ENCODE measurements around the gene GPRIN3.
A peak's percentile ranks its signal among the peaks of the same experiment; 100 is the strongest.

Gene GPRIN3

DNA sequence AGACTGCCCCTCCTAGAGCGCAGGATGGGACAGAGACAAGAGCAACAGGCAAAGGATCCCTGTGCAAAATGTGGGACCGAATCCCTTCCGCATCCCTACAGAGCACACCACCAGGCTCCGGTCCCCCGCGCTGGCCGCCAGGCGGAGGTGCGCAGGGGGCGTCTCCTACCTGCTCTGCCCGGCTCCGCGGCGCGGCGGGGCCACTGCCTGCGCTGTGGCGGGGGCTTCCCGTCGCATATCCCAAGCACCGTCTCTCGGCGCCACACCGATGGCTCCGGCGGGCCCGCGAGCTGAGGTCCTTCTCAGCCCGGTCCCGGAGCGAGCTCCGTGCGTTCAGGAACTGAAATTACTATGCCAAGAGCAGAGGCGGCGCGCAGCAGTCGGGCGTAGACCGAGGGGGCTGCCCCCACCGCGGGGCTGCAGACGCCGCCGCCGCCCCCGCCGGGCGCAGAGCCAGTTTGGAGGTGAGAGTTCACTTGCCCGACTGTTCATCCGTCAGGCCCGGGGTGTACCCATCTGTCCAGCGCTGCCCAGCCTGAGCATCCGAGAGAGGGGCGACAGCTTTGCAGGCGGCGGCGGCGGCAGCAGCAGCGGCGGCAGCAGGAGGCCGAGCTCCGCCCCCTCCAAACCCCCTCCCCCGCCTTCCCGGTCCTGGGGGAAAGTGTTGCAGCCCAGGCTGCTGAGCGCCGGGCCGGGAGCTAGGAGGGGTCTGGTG lies at the start of gene GPRIN3:
Gene GPRIN3, minus strand, starts transcription at position 355 of the 715 bp plus-strand sequence. CDS start 57,690 bp downstream, outside the sequence.
- peak; percentile 69 for DNase-seq (ENCODE audit: low spot score)
- Mint-ChIP-seq H3K4me3 (peak within 1 kb of the TSS; percentile 96), H3K36me3 (ENCODE audit: low read depth) (peaks cover 34% of the 10 kb centered on the region), H3K4me1 (ENCODE audit: low read depth) (peaks cover 54% of the 10 kb centered on the region), H3K9me3 (no peaks in the 10 kb centered on the region), H3K27me3 (ENCODE audit: low read depth) (no peaks in the 10 kb centered on the region), H3K27ac (peak within 1 kb of the TSS; percentile 94)

DNA sequence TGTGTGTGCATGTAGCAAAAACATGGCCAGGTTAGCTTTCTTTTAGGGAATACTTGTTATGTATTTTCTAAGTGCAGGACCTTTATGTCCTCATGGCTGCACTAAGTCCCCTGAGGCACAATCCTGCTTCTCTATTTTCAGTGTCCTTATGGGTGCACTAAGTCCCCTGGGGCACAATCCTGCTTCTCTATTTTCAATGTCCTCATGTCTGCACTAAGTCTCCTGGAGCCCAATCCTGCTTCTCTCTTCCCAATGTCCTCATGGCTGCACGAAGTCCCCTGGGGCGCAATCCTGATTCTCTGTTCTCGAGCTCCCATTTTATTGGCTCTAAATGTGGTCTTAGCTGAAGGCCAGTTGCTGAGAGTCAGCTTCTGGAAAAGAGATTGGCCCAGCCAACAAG lies 49.7 kb upstream of the GPRIN3 start:
- Mint-ChIP-seq H3K4me1 (ENCODE audit: low read depth) (no peaks in the 10 kb centered on the region), H3K27me3 (ENCODE audit: low read depth) (peaks cover 30% of the 10 kb centered on the region), H3K4me3 (no peak overlapping the region), H3K36me3 (ENCODE audit: low read depth) (no peaks in the 10 kb centered on the region), H3K9me3 (no peaks in the 10 kb centered on the region), H3K27ac (no peak overlapping the region)
- DNase-seq (ENCODE audit: low spot score) = no peak

DNA sequence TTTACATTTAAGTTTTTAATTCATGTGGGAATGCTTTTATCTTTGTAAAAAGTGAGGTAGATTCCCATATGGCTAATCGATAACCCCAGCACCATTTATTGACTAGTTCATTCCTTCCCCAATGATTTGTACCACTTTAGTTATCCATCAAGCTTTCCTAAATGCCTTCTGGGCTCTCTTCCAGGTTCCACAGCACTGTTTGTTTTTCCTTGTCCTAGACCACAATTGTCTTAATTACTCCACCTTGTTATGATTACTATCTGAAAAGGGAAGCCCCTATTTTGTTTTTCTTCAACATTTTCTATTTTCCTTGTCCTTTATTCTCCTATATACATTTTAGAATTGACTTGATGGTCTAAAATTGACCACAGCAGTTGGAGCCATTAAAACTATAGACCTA lies 48.5 kb upstream of the GPRIN3 start:
- Mint-ChIP-seq H3K4me3 (no peak overlapping the region), H3K9me3 (no peaks in the 10 kb centered on the region), H3K36me3 (ENCODE audit: low read depth) (no peaks in the 10 kb centered on the region), H3K4me1 (ENCODE audit: low read depth) (no peaks in the 10 kb centered on the region), H3K27me3 (ENCODE audit: low read depth) (peaks cover 28% of the 10 kb centered on the region), H3K27ac (no peak overlapping the region)
- DNase-seq (ENCODE audit: low spot score) = no peak

GRCh38 chr4:89353514-89353913 lies 45.9 kb upstream of the GPRIN3 start:
- no peak for DNase-seq (ENCODE audit: low spot score)
- Mint-ChIP-seq H3K9me3 (peaks cover 16% of the 10 kb centered on the region), H3K4me1 (ENCODE audit: low read depth) (peaks cover 4% of the 10 kb centered on the region), H3K27ac (no peak overlapping the region), H3K36me3 (ENCODE audit: low read depth) (peaks cover 3% of the 10 kb centered on the region), H3K27me3 (ENCODE audit: low read depth) (peaks cover 22% of the 10 kb centered on the region), H3K4me3 (no peak overlapping the region)

DNA sequence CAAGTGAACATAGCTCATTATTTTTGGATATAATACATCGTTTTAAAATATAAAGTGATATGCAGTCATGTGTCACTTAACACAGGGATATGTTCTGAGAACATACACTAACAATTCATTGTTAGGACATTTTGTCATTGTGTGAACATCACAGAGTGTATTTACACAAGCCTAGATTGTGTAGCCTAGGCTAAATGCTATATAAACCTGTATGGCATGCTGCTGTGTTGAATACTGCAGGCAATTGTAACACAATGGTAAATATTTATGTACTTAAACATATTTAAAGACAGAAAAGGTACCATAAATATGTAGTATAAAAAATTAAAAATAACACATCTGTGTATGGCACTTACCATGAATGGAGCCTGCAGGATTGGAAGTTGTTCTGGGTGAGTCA lies 44.9 kb upstream of the GPRIN3 start:
- H3K36me3 Mint-ChIP-seq (ENCODE audit: low read depth) = peaks cover 4% of the 10 kb centered on the region

GRCh38 chr4:89351201-89351600 lies 43.6 kb upstream of the GPRIN3 start:
- Mint-ChIP-seq H3K27me3 (ENCODE audit: low read depth) (peaks cover 8% of the 10 kb centered on the region), H3K4me3 (no peak overlapping the region), H3K9me3 (peaks cover 31% of the 10 kb centered on the region), H3K36me3 (ENCODE audit: low read depth) (peaks cover 4% of the 10 kb centered on the region), H3K27ac (no peak overlapping the region), H3K4me1 (ENCODE audit: low read depth) (peaks cover 4% of the 10 kb centered on the region)
- no peak for DNase-seq (ENCODE audit: low spot score)

More for the DNA sequence above, 44.9 kb upstream of the GPRIN3 start:
- DNase-seq (ENCODE audit: low spot score) = no peak
- Mint-ChIP-seq H3K4me3 (no peak overlapping the region), H3K27ac (no peak overlapping the region), H3K27me3 (ENCODE audit: low read depth) (peaks cover 20% of the 10 kb centered on the region), H3K4me1 (ENCODE audit: low read depth) (peaks cover 4% of the 10 kb centered on the region), H3K9me3 (peaks cover 20% of the 10 kb centered on the region)

GRCh38 chr4:89347363-89348025 lies 39.9 kb upstream of the GPRIN3 start:
- no peak overlapping the region for H3K27ac Mint-ChIP-seq
- H3K4me1 Mint-ChIP-seq (ENCODE audit: low read depth) = peaks cover 6% of the 10 kb centered on the region
- H3K9me3 Mint-ChIP-seq = peaks cover 37% of the 10 kb centered on the region
- no peak overlapping the region for H3K4me3 Mint-ChIP-seq
- H3K36me3 Mint-ChIP-seq (ENCODE audit: low read depth) = peaks cover 4% of the 10 kb centered on the region
- no peak for DNase-seq (ENCODE audit: low spot score)
- H3K27me3 Mint-ChIP-seq (ENCODE audit: low read depth) = peaks cover 17% of the 10 kb centered on the region

DNA sequence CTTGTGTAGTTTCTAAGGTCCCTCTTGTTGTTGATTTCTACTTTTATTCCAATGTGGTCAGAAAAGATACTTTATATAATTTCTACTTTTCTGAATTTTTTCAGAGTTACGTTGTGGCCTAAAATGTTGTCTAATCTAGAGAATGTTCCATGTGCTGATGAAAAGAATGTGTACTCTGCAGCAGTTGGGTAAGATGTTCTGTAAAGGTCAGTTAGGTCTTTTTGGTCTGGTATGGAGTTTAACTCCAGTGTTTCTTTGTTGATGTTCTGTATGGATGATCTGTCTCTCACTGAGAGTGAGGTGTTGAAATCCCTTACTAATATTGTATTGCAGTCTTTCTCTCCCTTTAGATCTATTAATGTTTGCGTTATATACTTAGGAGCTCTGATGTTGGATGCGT lies 37.0 kb upstream of the GPRIN3 start:
- Mint-ChIP-seq H3K9me3 (peaks cover 26% of the 10 kb centered on the region), H3K4me3 (no peak overlapping the region), H3K27ac (no peak overlapping the region), H3K4me1 (ENCODE audit: low read depth) (peaks cover 2% of the 10 kb centered on the region), H3K36me3 (ENCODE audit: low read depth) (peaks cover 1% of the 10 kb centered on the region), H3K27me3 (ENCODE audit: low read depth) (peaks cover 24% of the 10 kb centered on the region)
- no peak for DNase-seq (ENCODE audit: low spot score)

GRCh38 chr4:89338206-89338605 lies 30.6 kb upstream of the GPRIN3 start:
- Mint-ChIP-seq H3K27ac (no peak overlapping the region), H3K9me3 (no peaks in the 10 kb centered on the region), H3K4me3 (no peak overlapping the region), H3K4me1 (ENCODE audit: low read depth) (peaks cover 12% of the 10 kb centered on the region), H3K36me3 (ENCODE audit: low read depth) (no peaks in the 10 kb centered on the region), H3K27me3 (ENCODE audit: low read depth) (peaks cover 31% of the 10 kb centered on the region)
- no peak for DNase-seq (ENCODE audit: low spot score)

DNA sequence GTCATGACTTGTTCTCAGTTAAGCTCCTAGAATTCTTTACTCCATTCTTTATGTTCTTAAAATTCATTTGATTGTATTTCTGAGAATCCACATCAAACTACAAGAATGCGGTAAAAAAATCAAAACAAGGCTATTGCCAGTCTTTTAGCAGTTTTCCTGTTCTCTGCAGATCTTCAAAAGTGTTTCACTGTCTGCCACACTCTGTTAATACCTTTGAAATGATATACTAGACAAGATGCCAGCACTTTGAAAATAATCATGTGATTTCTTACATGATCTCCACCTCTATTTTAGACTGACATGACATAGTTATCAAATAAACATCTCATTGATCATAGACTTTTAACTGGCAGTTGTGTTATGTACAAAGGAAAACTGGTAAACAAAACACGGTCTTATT lies 30.1 kb upstream of the GPRIN3 start:
- Mint-ChIP-seq H3K27ac (no peak overlapping the region), H3K4me3 (no peak overlapping the region), H3K4me1 (ENCODE audit: low read depth) (peaks cover 12% of the 10 kb centered on the region), H3K27me3 (ENCODE audit: low read depth) (peaks cover 27% of the 10 kb centered on the region), H3K9me3 (no peaks in the 10 kb centered on the region), H3K36me3 (ENCODE audit: low read depth) (no peaks in the 10 kb centered on the region)
- DNase-seq (ENCODE audit: low spot score) = no peak

DNA sequence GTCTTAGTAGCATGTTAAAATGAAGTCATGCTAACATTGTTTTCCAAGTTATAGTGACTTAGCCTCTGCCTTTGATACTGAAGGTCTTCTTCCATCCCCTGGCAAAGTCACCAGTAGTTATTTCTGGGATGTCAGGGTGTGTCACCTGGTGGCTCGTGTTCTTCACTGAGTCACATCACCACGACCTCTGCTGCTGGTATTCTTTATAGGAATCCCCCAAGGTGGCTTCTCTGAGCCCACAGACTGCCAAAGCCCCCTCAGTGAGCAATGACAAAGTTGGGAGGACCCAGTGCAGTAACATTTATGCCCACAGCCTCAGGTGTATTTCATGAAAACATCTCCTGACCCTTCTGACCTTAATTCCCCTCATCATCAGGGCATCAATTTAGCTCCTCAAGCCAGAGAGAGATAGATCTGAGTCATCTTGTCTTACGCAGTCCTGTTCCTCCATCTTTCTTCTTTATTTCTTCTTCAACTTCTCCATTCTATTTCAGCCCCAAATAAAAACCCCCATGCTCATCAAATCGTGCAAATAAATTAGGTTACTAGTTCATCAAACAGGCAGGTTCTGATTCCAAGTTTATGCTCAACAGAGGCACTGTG lies 29.3 kb upstream of the GPRIN3 start:
- Mint-ChIP-seq H3K4me1 (ENCODE audit: low read depth) (peaks cover 12% of the 10 kb centered on the region), H3K4me3 (no peak overlapping the region), H3K27ac (no peak overlapping the region)

GRCh38 chr4:89334830-89335229 lies 27.2 kb upstream of the GPRIN3 start:
- Mint-ChIP-seq H3K4me3 (no peak overlapping the region), H3K9me3 (no peaks in the 10 kb centered on the region), H3K27me3 (ENCODE audit: low read depth) (peaks cover 19% of the 10 kb centered on the region), H3K4me1 (ENCODE audit: low read depth) (peaks cover 21% of the 10 kb centered on the region), H3K27ac (no peak overlapping the region), H3K36me3 (ENCODE audit: low read depth) (no peaks in the 10 kb centered on the region)
- no peak for DNase-seq (ENCODE audit: low spot score)

More for the DNA sequence above, 29.3 kb upstream of the GPRIN3 start:
- Mint-ChIP-seq H3K9me3 (no peaks in the 10 kb centered on the region), H3K27me3 (ENCODE audit: low read depth) (peaks cover 22% of the 10 kb centered on the region), H3K36me3 (ENCODE audit: low read depth) (no peaks in the 10 kb centered on the region)
- DNase-seq (ENCODE audit: low spot score) = no peak

DNA sequence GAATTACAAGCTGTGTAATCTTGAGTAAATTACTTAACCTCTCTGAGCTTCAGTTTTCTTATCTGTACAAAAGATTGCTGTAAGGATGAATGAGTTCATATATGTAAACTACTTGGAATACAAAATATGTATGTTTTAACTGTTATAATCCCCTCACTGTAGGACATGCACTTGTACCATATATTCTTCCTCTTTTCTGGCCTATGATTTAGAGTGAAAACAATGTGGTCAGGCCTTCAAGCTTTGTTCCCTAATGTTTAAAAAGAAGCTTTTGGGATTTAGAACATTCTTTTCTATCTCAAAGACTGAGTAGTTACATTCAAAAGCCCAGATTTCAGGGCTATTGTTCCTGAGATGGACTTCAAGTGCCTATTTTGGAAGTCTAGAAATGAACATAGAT lies 26.7 kb upstream of the GPRIN3 start:
- H3K4me1 Mint-ChIP-seq (ENCODE audit: low read depth) = peaks cover 23% of the 10 kb centered on the region
- no peak overlapping the region for H3K27ac Mint-ChIP-seq
- H3K9me3 Mint-ChIP-seq = no peaks in the 10 kb centered on the region
- H3K27me3 Mint-ChIP-seq (ENCODE audit: low read depth) = peaks cover 19% of the 10 kb centered on the region
- DNase-seq (ENCODE audit: low spot score) = no peak
- no peaks in the 10 kb centered on the region for H3K36me3 Mint-ChIP-seq (ENCODE audit: low read depth)
- H3K4me3 Mint-ChIP-seq = no peak overlapping the region

Measured in T-helper 2 cell treated with Interferon-gamma antibody and Interleukin-4, amounts not matched to agents 5 μg/mL and 100 μg/mL, for 36 hours (primary cell).